GM19324 (cell line): ENCODE measurements around the gene WDR5B.
A peak's percentile ranks its signal among the peaks of the same experiment; 100 is the strongest.

ENCODE experiments used
- ATAC-seq: cut with Tn5 transposase; IDR thresholded peaks from one replicate; pipeline ENCODE4 v1.9.1; 2021; ENCODE audit warnings: mild to moderate bottlenecking, moderate library complexity; ENCODE audit not compliant: unreplicated experiment, low FRiP score

The WDR5B gene

DNA sequence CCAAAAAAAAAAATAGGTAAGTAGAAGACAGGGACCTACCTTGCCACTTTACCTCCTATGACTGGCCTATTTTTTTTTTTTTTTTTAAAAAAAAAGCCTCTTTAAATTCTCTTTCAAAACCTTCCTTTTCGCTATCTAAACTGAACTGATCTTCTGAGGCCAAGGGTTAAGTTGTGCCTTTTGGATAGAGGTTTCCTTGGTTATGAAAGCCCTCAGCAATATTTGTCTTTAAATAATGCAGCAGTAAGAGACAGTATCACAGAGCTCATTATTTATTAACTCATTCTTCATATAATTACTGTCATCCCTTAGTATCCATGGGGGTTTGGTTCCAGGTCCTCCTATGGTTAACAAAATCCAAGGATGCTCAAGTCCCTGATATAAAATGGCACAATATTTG, 41.8 kb downstream of the WDR5B start:
- ATAC-seq, result no peak

DNA sequence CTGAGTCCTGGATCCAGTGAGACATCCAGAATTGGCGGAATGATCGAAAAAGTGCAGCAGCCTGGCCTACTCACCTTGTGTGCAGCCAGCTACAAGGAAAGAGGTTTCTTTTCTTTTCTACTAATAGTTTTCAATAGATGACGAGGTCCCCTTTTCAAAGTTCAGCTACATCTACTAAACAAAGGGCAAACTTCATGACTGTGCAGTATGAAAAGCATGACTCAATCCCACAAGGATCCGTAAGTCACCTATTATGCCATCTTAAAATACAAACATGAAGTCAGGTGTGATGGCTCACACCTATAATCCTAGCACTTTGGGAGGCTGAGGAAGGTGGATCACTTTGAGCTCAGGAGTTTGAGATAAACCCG, 49.5 kb downstream of the WDR5B start:
- ATAC-seq, result no peak

DNA sequence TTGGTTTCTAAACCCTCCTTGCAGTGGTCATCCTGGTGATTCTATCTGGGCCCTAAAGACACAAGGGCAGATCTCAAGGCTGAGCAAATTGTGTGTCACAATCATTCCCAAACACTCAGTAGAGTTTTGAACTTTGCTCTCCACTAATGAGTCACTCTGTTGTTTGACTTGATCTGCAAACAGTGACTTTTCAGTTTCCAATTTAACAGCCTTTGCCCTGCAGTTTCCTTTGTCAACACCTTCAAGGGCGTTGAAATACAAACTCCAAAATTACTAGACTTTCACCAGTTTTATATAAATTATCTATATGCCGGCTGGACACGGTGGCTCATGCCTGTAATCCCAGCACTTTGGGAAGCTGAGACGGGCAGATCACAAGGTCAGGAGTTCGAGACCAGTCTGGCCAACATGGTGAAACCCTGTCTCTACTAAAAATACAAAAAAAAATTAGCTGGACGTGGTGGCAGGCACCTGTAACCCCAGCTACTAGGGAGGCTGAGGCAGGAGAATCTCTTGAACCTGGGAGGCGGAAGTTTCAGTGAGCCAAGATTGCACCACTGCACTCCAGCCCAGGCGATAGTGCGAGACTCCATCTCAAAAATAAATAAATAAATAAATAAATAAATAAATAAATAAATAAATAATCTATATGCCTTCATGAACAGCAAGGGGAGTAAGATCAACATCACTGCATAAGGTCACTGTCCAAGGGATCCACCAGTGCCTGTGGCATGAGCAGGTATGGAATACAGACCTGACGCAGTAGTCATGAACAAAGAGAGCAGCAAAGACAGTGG, 50.1 kb downstream of the WDR5B start:
- peak; percentile 57 for ATAC-seq

DNA sequence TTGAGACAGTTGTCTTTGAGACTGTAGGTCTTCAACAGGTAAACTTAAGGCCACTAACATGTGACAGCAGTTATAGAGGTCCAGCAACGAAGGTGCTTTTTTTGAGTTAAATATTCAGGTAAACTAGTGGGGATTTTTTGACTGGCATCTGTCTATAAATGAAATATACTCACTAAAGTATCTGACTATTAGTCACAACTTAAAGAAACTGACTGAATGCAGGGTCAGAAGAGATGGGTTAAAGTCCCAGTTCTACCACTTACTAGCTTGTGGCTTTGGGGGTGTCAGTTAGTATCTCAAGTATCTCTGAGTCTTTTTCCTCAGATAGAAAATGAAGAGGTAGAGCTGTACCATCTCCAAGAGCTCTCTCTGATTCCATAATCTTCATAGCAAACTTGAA, 50.8 kb downstream of the WDR5B start:
- ATAC-seq, result peak; percentile 34

DNA sequence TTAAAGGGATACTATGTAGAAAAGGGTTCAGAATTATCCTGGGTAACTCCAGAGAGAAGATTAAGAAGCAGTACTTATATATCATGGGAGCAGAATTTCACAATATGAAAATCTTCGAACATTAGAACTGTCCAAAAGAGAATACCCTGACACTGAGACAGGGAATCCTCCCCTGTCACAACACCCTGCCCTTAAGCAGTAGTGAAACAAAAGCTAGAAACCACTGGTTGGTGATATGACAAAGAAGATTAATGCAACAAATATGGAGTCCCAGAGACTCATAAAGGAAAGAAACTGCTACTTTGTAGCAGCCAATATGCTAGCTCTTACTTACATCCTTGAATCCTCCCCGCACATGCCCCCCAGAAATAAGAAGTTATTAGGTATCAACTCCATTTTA, 51.4 kb downstream of the WDR5B start:
- ATAC-seq, result no peak
